HG03139 (cell line): ENCODE measurements around the gene BRD7.

Experiments used
- ATAC-seq: cut with Tn5 transposase; IDR thresholded peaks from one replicate; pipeline ENCODE4 v1.9.1; 2021; ENCODE audit not compliant: unreplicated experiment

BRD7 gene

GRCh38 chr16:50305441-50306061, 63.2 kb downstream of the BRD7 start:
- no peak for ATAC-seq

GRCh38 chr16:50304467-50305440, 64.0 kb downstream of the BRD7 start:
- no peak for ATAC-seq

- ATAC-seq: no peak
These were observed 65.0 kb downstream of the BRD7 start for GRCh38 chr16:50303605-50304466.

GRCh38 chr16:50303041-50303604, 65.7 kb downstream of the BRD7 start:
- no peak for ATAC-seq

GRCh38 chr16:50302472-50303005, 66.2 kb downstream of the BRD7 start:
- ATAC-seq: no peak

- ATAC-seq: no peak
These were observed 66.9 kb downstream of the BRD7 start for GRCh38 chr16:50301626-50302471.

- no peak for ATAC-seq
These were observed 67.7 kb downstream of the BRD7 start for GRCh38 chr16:50300942-50301625.

GRCh38 chr16:50299508-50300105, 69.2 kb downstream of the BRD7 start:
- ATAC-seq: no peak

- ATAC-seq: no peak
These were observed 69.9 kb downstream of the BRD7 start for GRCh38 chr16:50298591-50299507.

GRCh38 chr16:50298075-50298460, 70.7 kb downstream of the BRD7 start:
- no peak for ATAC-seq

- no peak for ATAC-seq
These were observed 71.3 kb downstream of the BRD7 start for GRCh38 chr16:50297301-50298074.

GRCh38 chr16:50296807-50297206, 72.0 kb downstream of the BRD7 start:
- ATAC-seq: no peak

GRCh38 chr16:50295541-50296132, 73.2 kb downstream of the BRD7 start:
- ATAC-seq: no peak

- ATAC-seq: no peak
These were observed 73.8 kb downstream of the BRD7 start for GRCh38 chr16:50294955-50295354.

- ATAC-seq: no peak
These were observed 74.6 kb downstream of the BRD7 start for GRCh38 chr16:50293994-50294855.
